ENCODE measurements around the gene TRA2A. TPM values are rescaled to one million over a fixed set of nuclear protein-coding genes. Genes with fewer than 3 reads are reported as not detected.

TRA2A gene
- total RNA-seq (10 to 100 TPM; 25.1 to 31.5 (median 28.5) TPM), polyA plus RNA-seq (10 to 100 TPM; 17.5 to 35.6 (median 29.0) TPM)
- long read RNA-seq, donor 1, transcript TRA2A-201 (8 exons, 1,845 nt), result major isoform, 10 of 11 reads
- long read RNA-seq, donor 1, partial matches to known transcripts, result 0 of 11 reads
- long read RNA-seq, donor 1, other reads (novel, unspliced or antisense), result 1 of 11 reads
- long read RNA-seq, donor 2, transcript TRA2A-201 (8 exons, 1,845 nt), result major isoform, 12 of 19 reads
- long read RNA-seq, donor 2, partial matches to known transcripts, result 1 of 19 reads
- long read RNA-seq, donor 2, other reads (novel, unspliced or antisense), result 5 of 19 reads

- no peak for TF ChIP-seq CTCF (IDR thresholded peaks at IDR 0.05)
- H3K9me3 ChIP-seq, result no peaks in the 10 kb centered on the region
- H3K4me3 ChIP-seq, result peak within 1 kb of the TSS; percentile 99
- 14 to 15% (median 15%) methylated on average over 50 of the region's 50 CpGs for WGBS, 3 donors
- intact Hi-C loops (cut with DNase I), result loop anchor here in 1 of 2 donors (5.0 kb wide), 3 partner anchors 65 to 805 kb away; partner anchors contain the start of genes CCDC126 and IL6
- ATAC-seq (peak; percentile 98 to 99 (median 99)), DNase-seq (peak; percentile 97 to 99)
- H3K27me3 ChIP-seq (ENCODE audit: insufficient read depth in 3 of 3, low read length in 2 of 3), result no peaks in the 10 kb centered on the region
- H3K36me3 ChIP-seq (ENCODE audit: insufficient read depth in 1 of 2, low read depth in 1 of 2), result no peaks in the 10 kb centered on the region
- peak within 1 kb of the TSS; percentile 98 for H3K27ac ChIP-seq
- H3K4me1 ChIP-seq, result peaks cover 35% of the 10 kb centered on the region
Measured at GRCh38 chr7:23531794-23532489, at the start of gene TRA2A. Gene TRA2A (minus strand): TSS chr7:23531981. CDS start chr7:23531824, 157 bp downstream.

- no peaks in the 10 kb centered on the region for H3K36me3 ChIP-seq (ENCODE audit: insufficient read depth in 1 of 2, low read depth in 1 of 2)
- DNase-seq (peak; percentile 64 to 73), ATAC-seq (peak; percentile 83 to 92 (median 87))
- H3K27ac ChIP-seq, result no peak overlapping the region
- intact Hi-C loops (cut with DNase I), result loop anchor here (1.0 to 2.0 kb wide), 2 partner anchors 140 to 142 kb away; partner anchors contain the start of gene STK31 (in 1 of the 2)
- H3K4me3 ChIP-seq, result no peak overlapping the region
- H3K4me1 ChIP-seq, result no peaks in the 10 kb centered on the region
- no peaks in the 10 kb centered on the region for H3K27me3 ChIP-seq (ENCODE audit: insufficient read depth in 3 of 3, low read length in 2 of 3)
- no peaks in the 10 kb centered on the region for H3K9me3 ChIP-seq
- TF ChIP-seq CTCF (IDR thresholded peaks at IDR 0.05), result peak; percentile 87
- 27 to 30% (median 29%) methylated on average over 5 of the region's 5 CpGs for WGBS, 3 donors
Measured at GRCh38 chr7:23570592-23571200, 38.9 kb upstream of the TRA2A start.

- H3K9me3 ChIP-seq, result no peaks in the 10 kb centered on the region
- DNase-seq (no peak), ATAC-seq (no peak)
- H3K27me3 ChIP-seq (ENCODE audit: insufficient read depth in 3 of 3, low read length in 2 of 3), result no peaks in the 10 kb centered on the region
- no peaks in the 10 kb centered on the region for H3K4me1 ChIP-seq
- no peak overlapping the region for H3K27ac ChIP-seq
- H3K36me3 ChIP-seq (ENCODE audit: insufficient read depth in 1 of 2, low read depth in 1 of 2), result no peaks in the 10 kb centered on the region
- no peak overlapping the region for H3K4me3 ChIP-seq
- TF ChIP-seq CTCF (IDR thresholded peaks at IDR 0.05), result no peak
- intact Hi-C loops (cut with DNase I), result no loop called here
Measured at GRCh38 chr7:23558303-23558702, 26.5 kb upstream of the TRA2A start.

- H3K4me3 ChIP-seq, result no peak overlapping the region
- H3K27ac ChIP-seq, result no peak overlapping the region
- 86 to 90% (median 87%) methylated on average over 4 of the region's 4 CpGs for WGBS, 3 donors
- H3K36me3 ChIP-seq (ENCODE audit: insufficient read depth in 1 of 2, low read depth in 1 of 2), result no peaks in the 10 kb centered on the region
- ATAC-seq (no peak), DNase-seq (no peak)
- no peaks in the 10 kb centered on the region for H3K9me3 ChIP-seq
- intact Hi-C loops (cut with DNase I), result loop anchor here (5.0 to 10.0 kb wide), 3 partner anchors 165 to 273 kb away; partner anchors contain the start of gene STK31 (in 1 of the 2)
- TF ChIP-seq CTCF (IDR thresholded peaks at IDR 0.05), result no peak
- H3K27me3 ChIP-seq (ENCODE audit: insufficient read depth in 3 of 3, low read length in 2 of 3), result no peaks in the 10 kb centered on the region
- H3K4me1 ChIP-seq, result no peaks in the 10 kb centered on the region
Measured at GRCh38 chr7:23547662-23548061, 15.9 kb upstream of the TRA2A start.

Measured in psoas muscle (tissue), 8 donors.